RKO (cell line): ENCODE data around the gene GCLC.
"Not testable (repeated sequence)": the region's sequence is repeated elsewhere in the genome, so short reads cannot be mapped to it uniquely, and the experiment has no call there.

Source experiments
- DNase-seq: peaks from one replicate; pipeline ENCODE4 v3.0.0-alpha.2; 2016; ENCODE audit warnings: low spot score

The GCLC gene

GRCh38 chr6:53556986-53557715 lies 12.2 kb upstream of the GCLC start:
- no peak for DNase-seq

GRCh38 chr6:53553600-53553999 lies 8.7 kb upstream of the GCLC start:
- not testable (repeated sequence) for DNase-seq

- not testable (repeated sequence) for DNase-seq
Observed at GRCh38 chr6:53551681-53552080, 6.8 kb upstream of the GCLC start.

GRCh38 chr6:53547811-53548496 lies 3.1 kb upstream of the GCLC start:
- peak; percentile 97 for DNase-seq

GRCh38 chr6:53547166-53547810 lies 2.4 kb upstream of the GCLC start:
- peak; percentile 5 for DNase-seq

GRCh38 chr6:53546281-53546680 lies 1.4 kb upstream of the GCLC start:
- DNase-seq, result peak; percentile 64

GRCh38 chr6:53544217-53544469 lies 758 bp downstream of the GCLC start:
- DNase-seq, result no peak

- peak; percentile 18 for DNase-seq
Observed at GRCh38 chr6:53543359-53544216, 1.3 kb downstream of the GCLC start.

- DNase-seq, result no peak
Observed at GRCh38 chr6:53541900-53542299, 3.0 kb downstream of the GCLC start.

GRCh38 chr6:53540129-53540692 lies 4.7 kb downstream of the GCLC start:
- DNase-seq, result no peak

GRCh38 chr6:53539561-53539960 lies 5.3 kb downstream of the GCLC start:
- no peak for DNase-seq

- DNase-seq, result no peak
Observed at GRCh38 chr6:53536561-53536960, 8.3 kb downstream of the GCLC start.

- DNase-seq, result no peak
Observed at GRCh38 chr6:53532942-53533341, 12.0 kb downstream of the GCLC start.

- DNase-seq, result no peak
Observed at GRCh38 chr6:53532061-53532797, 12.7 kb downstream of the GCLC start.

- no peak for DNase-seq
Observed at GRCh38 chr6:53530780-53531386, 14.0 kb downstream of the GCLC start.

GRCh38 chr6:53530346-53530745 lies 14.6 kb downstream of the GCLC start:
- no peak for DNase-seq

- no peak for DNase-seq
Observed at GRCh38 chr6:53529324-53530036, 15.4 kb downstream of the GCLC start.

- DNase-seq, result no peak
Observed at GRCh38 chr6:53528107-53528506, 16.8 kb downstream of the GCLC start.

- DNase-seq, result no peak
Observed at GRCh38 chr6:53527249-53527765, 17.6 kb downstream of the GCLC start.

- DNase-seq, result no peak
Observed at GRCh38 chr6:53526000-53526399, 18.9 kb downstream of the GCLC start.
